CD14-positive monocyte (primary cell): ENCODE data around the gene PRH1. TPM values are rescaled to one million over a fixed set of nuclear protein-coding genes. Genes with fewer than 3 reads are reported as not detected.

Source experiments
- DNase-seq, 3 donors: peaks; one replicate each; pipeline ENCODE4 v3.0.0-alpha.2; 2011 to 2022
- H2AFZ ChIP-seq: 2 replicates; pipeline ENCODE4 v1.6.0; 2012; ENCODE audit warnings: mild to moderate bottlenecking, low read depth, low read length, inconsistent platforms; ENCODE audit not compliant: insufficient read depth, poor library complexity, severe bottlenecking
- H3K27ac ChIP-seq, 2 donors: 1 replicate in 1 of 2; 2 replicates in 1 of 2; pipeline ENCODE4 v1.5.1; 2012 to 2013; ENCODE audit warnings: low read length in 2 of 2, control low read depth in 1 of 2, inconsistent platforms in 1 of 2, low read depth in 1 of 2, mild to moderate bottlenecking in 1 of 2
- H3K27me3 ChIP-seq, 2 donors: one replicate each; pipeline versions ENCODE4 v1.6.0 to v1.6.1; 2011 to 2013; ENCODE audit warnings: low read length in 2 of 2; ENCODE audit not compliant: control insufficient read depth in 2 of 2, insufficient read depth in 2 of 2
- H3K36me3 ChIP-seq, 2 donors: replicated peaks in 1 of 2; 1 replicate in 1 of 2; 2 replicates in 1 of 2; pipeline versions ENCODE4 v1.5.1 to v1.6.1; 2012 to 2013; ENCODE audit warnings: low read length in 2 of 2, control low read depth in 1 of 2, inconsistent platforms in 1 of 2, mild to moderate bottlenecking in 1 of 2; ENCODE audit not compliant: insufficient read depth in 2 of 2, control insufficient read depth in 1 of 2
- H3K4me1 ChIP-seq, 2 donors: 1 replicate in 1 of 2; 2 replicates in 1 of 2; pipeline versions ENCODE4 v1.5.1 to v1.6.1; 2012 to 2013; ENCODE audit warnings: low read length in 2 of 2, control low read depth in 1 of 2, inconsistent platforms in 1 of 2, mild to moderate bottlenecking in 1 of 2, moderate library complexity in 1 of 2; ENCODE audit not compliant: insufficient read depth in 2 of 2, control insufficient read depth in 1 of 2
- H3K4me2 ChIP-seq: replicated peaks from 2 replicates; pipeline ENCODE3; 2012; ENCODE audit warnings: low read length, moderate library complexity, mild to moderate bottlenecking; ENCODE audit not compliant: poor library complexity, severe bottlenecking; ENCODE audit errors: extremely low read depth
- H3K4me3 ChIP-seq, 3 experiments: fragments of 200-600 bp in 1 of 3; sonication (generic) in 1 of 3; replicated peaks in 1 of 3; 1 replicate in 2 of 3; 2 replicates in 1 of 3; pipeline ENCODE4 v1.5.1; 2011 to 2013; ENCODE audit warnings: low read length in 3 of 3, mild to moderate bottlenecking in 3 of 3, control low read depth in 2 of 3, low read depth in 2 of 3, inconsistent platforms in 1 of 3, moderate library complexity in 1 of 3
- H3K79me2 ChIP-seq: 2 replicates; pipeline ENCODE4 v1.6.0; 2012; ENCODE audit warnings: mild to moderate bottlenecking, control low read depth, inconsistent platforms, low read length, moderate library complexity; ENCODE audit not compliant: insufficient read depth
- H3K9ac ChIP-seq: 2 replicates; pipeline ENCODE4 v1.6.0; 2017; ENCODE audit warnings: low read length, mild to moderate bottlenecking; ENCODE audit not compliant: insufficient read depth, poor library complexity, severe bottlenecking
- H3K9me3 ChIP-seq, 2 donors: replicated peaks in 1 of 2; 1 replicate in 1 of 2; 2 replicates in 1 of 2; pipeline versions ENCODE4 v1.5.1 to v1.6.1; 2012 to 2013; ENCODE audit warnings: low read length in 2 of 2, control low read depth in 1 of 2; ENCODE audit not compliant: control insufficient read depth in 1 of 2, insufficient read depth in 1 of 2
- H4K20me1 ChIP-seq: 2 replicates; pipeline ENCODE4 v1.6.0; 2012; ENCODE audit warnings: mild to moderate bottlenecking, low read length, control low read depth, moderate library complexity; ENCODE audit not compliant: insufficient read depth
- H3K27ac Mint-ChIP-seq, 7 donors: one replicate each; pipeline ENCODE4 v1.8.0; 2020; ENCODE audit warnings: mild to moderate bottlenecking in 7 of 7, mixed read lengths in 7 of 7, moderate library complexity in 6 of 7, inconsistent platforms in 2 of 7
- H3K27me3 Mint-ChIP-seq, 3 donors: one replicate each; pipeline ENCODE4 v1.8.0; 2021 to 2022; ENCODE audit warnings: low read depth in 3 of 3, mild to moderate bottlenecking in 3 of 3, mixed read lengths in 3 of 3, moderate library complexity in 3 of 3, inconsistent platforms in 1 of 3
- H3K36me3 Mint-ChIP-seq, 2 donors: one replicate each; pipeline ENCODE4 v1.8.0; 2020; ENCODE audit warnings: mixed read lengths in 2 of 2, inconsistent platforms in 1 of 2, mild to moderate bottlenecking in 1 of 2
- H3K4me1 Mint-ChIP-seq: one replicate; pipeline ENCODE4 v1.8.0; 2020; ENCODE audit warnings: mild to moderate bottlenecking, mixed read lengths
- H3K4me3 Mint-ChIP-seq, 2 donors: one replicate each; pipeline ENCODE4 v1.8.0; 2020; ENCODE audit warnings: mild to moderate bottlenecking in 2 of 2, mixed read lengths in 2 of 2, moderate library complexity in 1 of 2
- H3K9me3 Mint-ChIP-seq, 7 donors: one replicate each; pipeline ENCODE4 v1.8.0; 2020 to 2022; ENCODE audit warnings: mixed read lengths in 7 of 7, mild to moderate bottlenecking in 6 of 7, moderate library complexity in 6 of 7, inconsistent platforms in 2 of 7
- WGBS: methylation state at CpG from one replicate; pipeline ENCODE4 v1.1.5; 2013; ENCODE audit warnings: missing lambda C conversion rate; ENCODE audit not compliant: insufficient coverage; 5-methylcytosine and 5-hydroxymethylcytosine counted together
- intact Hi-C, 2 donors: fragments of 100-400 bp; cut with micrococcal nuclease; formaldehyde crosslinking; loops; one replicate each; pipeline versions ENCODE4 v1.15.0 to v1.15.1; 2023
- polyA plus RNA-seq, 3 donors: library from polyadenylated mRNA; depleted of rRNA in 1 of 3; unstranded in 2 of 3; stranded (reverse) in 1 of 3; fragments of 300-500 nt in 2 of 3; fragments of >200 nt in 1 of 3; fragmentation: Illumina TruSeq in 2 of 3; gene quantifications; 1 replicate in 2 of 3; 2 replicates in 1 of 3; pipeline ENCODE4 v1.2.3, GENCODE V29; 2012 to 2021
- TF ChIP-seq, protein P1 (sequence below): fragments of 200-600 bp; IDR thresholded peaks from one replicate; pipeline ENCODE4 v1.8.0; 2022; ENCODE audit warnings: antibody characterized with exemption, mild to moderate bottlenecking

Gene PRH1
- polyA plus RNA-seq, 3 donors = 1.9 to 3.5 (median 2.9) TPM

- Mint-ChIP-seq H3K27me3 (peaks cover 0 to 1% (median 0%) of the 10 kb centered on the region in 3 donors), H3K4me1 (no peaks in the 10 kb centered on the region), H3K27ac (no peak overlapping the region), H3K36me3 (peaks cover 2 to 14% of the 10 kb centered on the region in 2 donors), H3K4me3 (no peak overlapping the region), H3K9me3 (peaks cover 2 to 40% (median 37%) of the 10 kb centered on the region in 7 donors)
- no peak overlapping the region for H2AFZ ChIP-seq
- DNase-seq = no peak
- no peak overlapping the region for H3K4me3 ChIP-seq
- intact Hi-C loops = no loop called here
- WGBS = no CpG with 5 or more reads among the region's 1 CpG
- peaks cover 25 to 27% of the 10 kb centered on the region in 2 donors for H3K9me3 ChIP-seq
- H3K9ac ChIP-seq = no peak overlapping the region
- H3K36me3 ChIP-seq = no peaks in the 10 kb centered on the region
- no peak overlapping the region for H3K27ac ChIP-seq
- no peak overlapping the region for H3K4me2 ChIP-seq
- H3K4me1 ChIP-seq = no peaks in the 10 kb centered on the region
- H3K79me2 ChIP-seq = no peaks in the 10 kb centered on the region
- TF ChIP-seq, protein P1, sequence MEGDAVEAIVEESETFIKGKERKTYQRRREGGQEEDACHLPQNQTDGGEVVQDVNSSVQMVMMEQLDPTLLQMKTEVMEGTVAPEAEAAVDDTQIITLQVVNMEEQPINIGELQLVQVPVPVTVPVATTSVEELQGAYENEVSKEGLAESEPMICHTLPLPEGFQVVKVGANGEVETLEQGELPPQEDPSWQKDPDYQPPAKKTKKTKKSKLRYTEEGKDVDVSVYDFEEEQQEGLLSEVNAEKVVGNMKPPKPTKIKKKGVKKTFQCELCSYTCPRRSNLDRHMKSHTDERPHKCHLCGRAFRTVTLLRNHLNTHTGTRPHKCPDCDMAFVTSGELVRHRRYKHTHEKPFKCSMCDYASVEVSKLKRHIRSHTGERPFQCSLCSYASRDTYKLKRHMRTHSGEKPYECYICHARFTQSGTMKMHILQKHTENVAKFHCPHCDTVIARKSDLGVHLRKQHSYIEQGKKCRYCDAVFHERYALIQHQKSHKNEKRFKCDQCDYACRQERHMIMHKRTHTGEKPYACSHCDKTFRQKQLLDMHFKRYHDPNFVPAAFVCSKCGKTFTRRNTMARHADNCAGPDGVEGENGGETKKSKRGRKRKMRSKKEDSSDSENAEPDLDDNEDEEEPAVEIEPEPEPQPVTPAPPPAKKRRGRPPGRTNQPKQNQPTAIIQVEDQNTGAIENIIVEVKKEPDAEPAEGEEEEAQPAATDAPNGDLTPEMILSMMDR = no peak
- no peaks in the 10 kb centered on the region for H4K20me1 ChIP-seq
- H3K27me3 ChIP-seq = no peaks in the 10 kb centered on the region
Measured at GRCh38 chr12:10900972-10901371, 16.9 kb upstream of the PRH1 start.

DNA sequence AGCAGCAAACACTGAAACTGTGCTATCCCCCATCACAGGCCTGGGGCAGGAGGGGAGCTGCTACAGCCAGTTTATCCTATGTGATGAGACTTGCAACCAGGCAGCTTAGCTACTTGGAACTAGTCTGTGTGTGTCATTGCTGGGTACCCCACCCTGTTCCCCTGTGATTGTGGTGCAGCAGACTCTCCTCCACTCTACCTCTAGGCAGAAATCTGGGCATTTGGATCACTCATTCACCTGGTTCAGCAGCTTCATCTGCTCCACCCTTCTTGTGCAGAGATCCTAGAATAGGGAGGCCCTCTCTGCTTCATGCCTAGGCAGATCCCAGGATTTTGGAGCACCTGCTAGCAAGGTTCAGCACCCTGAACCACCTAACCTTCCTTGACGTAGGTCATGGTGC is 16.5 kb upstream of the PRH1 start:
- H3K79me2 ChIP-seq = no peaks in the 10 kb centered on the region
- peaks cover 25 to 26% of the 10 kb centered on the region in 2 donors for H3K9me3 ChIP-seq
- Mint-ChIP-seq H3K36me3 (peaks cover 2 to 14% of the 10 kb centered on the region in 2 donors), H3K27ac (no peak overlapping the region), H3K27me3 (peaks cover 0 to 1% (median 0%) of the 10 kb centered on the region in 3 donors), H3K4me1 (no peaks in the 10 kb centered on the region), H3K9me3 (peaks cover 2 to 40% (median 37%) of the 10 kb centered on the region in 7 donors), H3K4me3 (no peak overlapping the region)
- H3K4me3 ChIP-seq = no peak overlapping the region
- H3K36me3 ChIP-seq = no peaks in the 10 kb centered on the region
- no peak overlapping the region for H3K27ac ChIP-seq
- WGBS = 100% methylated on average over 1 of the region's 1 CpG
- TF ChIP-seq, protein P1 = no peak
- intact Hi-C loops = no loop called here
- no peak overlapping the region for H3K4me2 ChIP-seq
- no peaks in the 10 kb centered on the region for H3K4me1 ChIP-seq
- no peak for DNase-seq
- H3K27me3 ChIP-seq = no peaks in the 10 kb centered on the region
- no peak overlapping the region for H3K9ac ChIP-seq
- H2AFZ ChIP-seq = no peak overlapping the region
- H4K20me1 ChIP-seq = no peaks in the 10 kb centered on the region
